Measurements from ENCODE around the gene FRMD4A.

GRCh38 chr10:14016011-14016536, 314.6 kb downstream of the FRMD4A start:
- TF ChIP-seq CTCF (IDR thresholded peaks at IDR 0.05; ENCODE audit: low read depth, low read length): no peak
- no peak for TF ChIP-seq POLR2A (IDR thresholded peaks at IDR 0.05; ENCODE audit: extremely low read depth, insufficient read length)

Data from NB4 (cell line).